DMS114 treated with DMSO at 0.1 percent for 48 hours (cell line): ENCODE measurements around the gene MAP3K6.

Source experiments
- DNase-seq: peaks from one replicate; lab custom pipeline; 2025; ENCODE audit not compliant: unreplicated experiment; lab: John Stamatoyannopoulos, UW

The MAP3K6 gene

GRCh38 chr1:27374362-27375086, 7.8 kb upstream of the MAP3K6 start, which contains the start of gene FCN3:
TSS of gene FCN3 (minus strand) at chr1:27374824. CDS start at chr1:27374818, 6 bp downstream.
- DNase-seq: no peak

- no peak for DNase-seq
Observed at GRCh38 chr1:27372808-27373690, 6.3 kb upstream of the MAP3K6 start.

- no peak for DNase-seq
Observed at GRCh38 chr1:27372022-27372807, 5.5 kb upstream of the MAP3K6 start.

GRCh38 chr1:27368869-27369582, 2.3 kb upstream of the MAP3K6 start:
- peak; percentile 23 for DNase-seq

DNA sequence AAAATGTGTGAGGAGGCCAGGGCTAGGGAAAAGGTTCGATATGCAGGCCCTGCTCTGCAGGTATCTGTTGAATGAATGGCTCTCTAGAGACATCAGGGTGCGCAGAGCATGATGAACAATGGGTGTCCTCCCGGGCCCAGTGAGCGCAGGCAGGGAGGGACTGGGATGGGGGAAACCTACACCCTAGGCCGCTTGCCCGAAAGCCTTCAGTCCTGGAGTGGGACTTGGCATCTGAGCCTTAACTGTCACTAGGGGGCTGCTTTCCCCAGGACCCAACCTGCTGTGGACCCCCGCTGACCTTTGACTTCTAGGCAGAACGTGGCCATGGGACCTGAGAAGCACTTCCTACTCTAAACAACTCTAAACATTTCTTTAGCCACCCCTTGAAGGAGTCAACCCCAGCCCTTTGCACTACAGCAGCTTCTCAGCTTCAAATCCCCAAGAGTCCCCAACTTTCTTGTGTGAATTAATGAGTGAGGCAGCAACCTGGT, 444 bp upstream of the MAP3K6 start:
- DNase-seq: no peak

DNA sequence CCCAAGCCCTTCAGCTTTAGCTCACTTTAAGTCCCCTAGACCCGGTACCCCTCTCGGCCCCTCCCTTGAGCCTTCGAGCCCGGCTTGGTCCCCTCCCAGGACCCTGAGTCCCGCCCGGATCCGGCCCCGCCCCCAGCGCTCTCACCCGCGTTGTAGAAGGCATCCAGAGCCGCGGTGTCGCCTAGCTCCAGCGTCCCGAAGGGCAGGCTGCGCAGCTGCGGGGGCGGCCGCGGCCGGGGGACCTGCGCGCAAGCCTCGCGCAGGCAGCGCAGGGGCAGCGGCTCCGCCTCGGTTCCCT, 699 bp downstream of the MAP3K6 start:
- DNase-seq: peak; percentile 78

DNA sequence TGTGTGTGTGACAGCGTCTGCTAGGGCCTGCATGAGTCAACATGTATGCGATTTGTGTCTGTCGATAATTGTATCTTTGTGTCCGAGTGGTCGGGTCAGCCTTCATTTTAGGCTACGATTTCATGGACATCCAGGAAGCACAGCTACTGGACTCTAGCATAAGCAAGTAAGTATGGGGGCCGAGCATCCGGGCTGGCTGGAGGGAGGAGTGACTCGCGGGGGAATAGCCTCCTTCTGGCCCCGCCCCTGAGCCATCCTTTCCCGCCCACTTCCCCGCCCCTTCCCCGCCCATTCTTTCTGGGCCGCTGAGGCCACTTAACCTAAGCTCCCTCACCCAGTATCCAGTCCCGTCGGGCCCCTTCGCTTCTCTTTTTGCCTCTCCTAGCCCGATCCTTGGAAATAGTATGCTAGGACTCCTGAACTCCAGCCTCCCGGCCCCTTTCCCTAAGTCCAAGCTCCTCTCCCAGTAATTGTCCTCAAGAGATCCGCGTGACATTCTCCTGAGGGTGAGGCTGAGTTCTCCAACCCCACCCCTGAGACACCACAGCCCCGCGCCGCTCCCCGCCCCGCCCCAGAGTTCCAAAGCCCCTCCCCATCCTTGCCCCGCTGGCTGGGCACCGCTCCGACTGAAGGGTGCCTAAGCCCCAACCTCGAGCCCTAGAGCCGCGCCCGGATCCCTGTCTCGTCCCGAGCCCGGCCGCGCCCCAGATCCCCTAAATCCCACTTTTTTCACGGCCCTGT, 1.2 kb downstream of the MAP3K6 start:
- peak; percentile 78 for DNase-seq

DNA sequence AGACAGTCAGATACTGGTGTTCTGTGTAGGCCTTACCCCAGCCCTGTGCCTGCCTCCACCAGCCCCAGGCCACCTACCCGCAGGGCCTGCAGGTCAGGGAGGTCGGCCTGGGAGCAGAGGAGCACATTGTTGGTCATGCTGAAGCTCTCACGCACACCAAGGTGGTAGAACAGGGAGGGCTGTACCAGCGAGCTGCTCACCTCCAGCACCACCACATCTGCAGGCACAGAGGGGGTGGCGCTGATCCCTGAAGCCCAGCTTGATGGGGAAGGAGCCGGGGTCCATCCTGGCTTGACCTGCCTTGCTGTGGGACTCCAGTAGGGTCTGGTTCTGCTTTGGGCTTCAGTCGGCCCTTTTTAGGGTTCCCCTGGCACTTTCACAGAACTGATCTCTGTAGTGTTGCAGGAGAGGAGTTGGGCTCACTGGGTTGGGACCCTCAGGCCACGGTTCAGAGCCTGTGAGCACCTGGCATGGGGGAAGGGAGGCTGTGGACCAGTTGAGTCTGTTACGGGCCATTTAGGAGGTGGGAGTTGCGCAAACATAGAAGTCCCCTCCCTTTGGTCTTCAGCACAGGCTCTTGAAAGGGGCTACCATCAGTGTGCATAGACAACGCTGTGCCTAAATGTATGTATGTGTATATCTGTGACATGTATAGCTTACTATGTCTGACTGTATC, 1.9 kb downstream of the MAP3K6 start:
- no peak for DNase-seq

- no peak for DNase-seq
Observed at GRCh38 chr1:27363766-27364695, 2.7 kb downstream of the MAP3K6 start.

GRCh38 chr1:27361553-27361952, 5.2 kb downstream of the MAP3K6 start:
- DNase-seq: no peak

DNA sequence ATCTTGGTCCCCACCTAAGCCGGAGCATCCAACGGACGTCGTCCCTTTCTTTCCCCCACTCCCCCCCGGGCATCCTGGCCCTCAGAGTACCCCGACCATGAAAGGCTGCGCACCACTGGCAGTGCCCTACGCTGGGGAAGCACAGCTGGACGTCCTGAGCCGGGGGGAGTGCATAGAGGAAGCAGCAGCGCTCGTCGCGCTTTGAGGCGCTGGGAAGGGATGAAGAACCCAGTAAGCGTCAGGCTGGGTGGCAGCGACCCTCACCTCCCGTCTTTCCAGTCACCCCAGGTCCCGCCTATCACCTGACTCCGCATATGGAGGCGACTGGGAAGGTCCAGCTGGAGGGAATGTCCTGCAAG, 5.7 kb downstream of the MAP3K6 start:
- no peak for DNase-seq

GRCh38 chr1:27360159-27361043, 6.4 kb downstream of the MAP3K6 start:
- DNase-seq: no peak

GRCh38 chr1:27359822-27360158, 7.0 kb downstream of the MAP3K6 start:
- DNase-seq: no peak

- no peak for DNase-seq
Observed at GRCh38 chr1:27358928-27359313, 7.8 kb downstream of the MAP3K6 start.

DNA sequence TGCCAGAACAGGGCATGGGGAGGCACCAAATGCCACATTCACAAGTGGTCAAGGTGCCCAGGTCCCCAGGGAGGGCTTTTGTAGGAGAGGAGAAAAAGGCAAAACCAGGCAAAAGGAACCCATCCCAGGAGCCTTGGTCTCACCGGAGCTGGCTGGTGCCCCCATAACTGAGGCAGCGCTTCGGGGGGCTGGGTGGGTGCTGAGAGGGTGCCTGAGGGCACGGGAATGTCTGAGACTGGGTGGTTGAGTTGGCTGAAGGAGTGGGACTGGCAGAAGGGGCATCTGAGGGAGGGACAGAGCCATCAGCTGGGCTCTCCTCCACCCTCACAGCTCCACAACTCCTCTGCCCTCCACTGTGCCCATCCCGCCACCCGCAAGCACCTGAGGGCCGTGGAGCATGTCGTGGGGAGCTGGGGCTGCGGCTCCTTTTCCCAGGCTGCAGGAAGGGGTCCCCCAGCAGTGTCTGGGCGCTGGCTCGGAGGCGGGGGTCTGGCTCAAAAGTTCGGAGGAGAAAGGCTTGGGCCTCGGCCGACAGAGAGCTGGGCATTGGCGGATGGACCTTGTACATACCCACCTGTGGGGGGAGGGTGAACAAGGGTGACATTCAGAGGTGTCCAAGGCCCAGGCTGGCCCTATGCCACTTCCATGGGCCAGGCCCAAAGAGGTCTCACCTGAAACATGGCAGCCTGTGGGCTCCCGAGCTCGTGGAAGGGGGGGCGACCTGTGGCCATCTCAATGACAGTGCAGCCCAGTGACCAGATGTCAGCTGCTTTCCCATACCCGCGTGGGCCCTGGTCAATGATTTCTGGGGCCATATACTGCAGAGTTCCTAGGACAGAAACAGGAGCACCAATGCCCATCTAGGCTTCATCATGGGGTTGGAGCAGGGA, 8.5 kb downstream of the MAP3K6 start:
- no peak for DNase-seq

DNA sequence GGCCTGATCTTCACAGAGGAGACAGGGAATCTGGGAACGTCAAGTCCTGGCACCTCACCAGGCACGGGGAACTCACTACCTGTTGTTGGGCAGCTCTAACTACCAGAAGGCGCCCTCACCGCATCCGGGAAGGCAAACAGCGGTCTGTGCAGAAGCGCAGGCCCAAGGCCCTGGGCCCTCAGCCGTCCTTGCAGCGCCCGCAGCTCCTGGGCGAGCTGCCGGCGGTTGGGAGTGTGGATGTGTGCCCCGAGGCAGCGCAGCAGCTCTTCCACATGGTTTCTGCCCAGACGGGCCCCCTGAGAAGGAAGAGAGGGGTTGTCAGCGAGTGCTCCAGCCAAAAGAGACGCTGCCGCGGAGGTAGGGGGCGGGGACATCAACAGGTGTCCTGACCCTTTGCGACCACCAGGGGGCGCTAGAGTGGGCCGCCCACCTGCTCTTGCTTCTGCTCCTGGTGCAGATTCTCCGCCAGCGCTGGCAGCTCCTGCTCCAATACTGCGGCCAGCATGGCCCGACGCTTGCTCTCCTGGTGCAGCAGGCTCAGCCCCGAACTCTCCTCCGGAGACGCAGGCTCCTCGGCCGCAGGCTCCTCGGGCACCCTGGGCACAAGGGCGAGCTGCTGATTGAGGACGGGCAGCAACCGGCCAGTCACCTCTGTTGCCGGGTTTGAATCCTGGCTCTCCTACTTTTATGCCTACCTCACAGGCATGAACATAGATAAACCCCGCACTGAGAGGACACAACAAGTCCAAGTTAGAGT, 9.3 kb downstream of the MAP3K6 start:
- peak; percentile 14 for DNase-seq
